ENCODE results near the gene SLC30A10. TPM values are rescaled to one million over a fixed set of nuclear protein-coding genes. Genes with fewer than 3 reads are reported as not detected.

SLC30A10 gene
- total RNA-seq (2016; rRNA removed; fragmentation: Illumina TruSeq; extraction: Trizol) (14.7 and 30.2 TPM in 2 replicates), polyA plus RNA-seq (2011; rRNA removed) (20.9 and 27.0 TPM in 2 replicates), polyA minus RNA-seq (2011; rRNA and poly(A)+ RNA removed; ENCODE audit: low replicate concordance) (24.0 TPM in 1 of 2 replicates, not detected in the other), Bru-seq, nascent RNA (percentile 82 among the genes with signal in this experiment), BruChase-seq, experiment 1, labeled RNA remaining after a 6-hour chase (percentile 90 among the genes with signal in this experiment), BruChase-seq, experiment 2, labeled RNA remaining after a 2-hour chase (percentile 84 among the genes with signal in this experiment)
- total RNA-seq (2016; cell fraction: cytosol; rRNA removed; fragmentation: Illumina TruSeq; extraction: Trizol; ENCODE audit: low read depth), result 3.8 and 4.0 TPM in 2 replicates
- 13.7 and 28.0 TPM in 2 replicates for total RNA-seq (2016; cell fraction: insoluble cytoplasmic fraction; rRNA removed; fragmentation: Illumina TruSeq; extraction: Trizol)
- total RNA-seq (2016; cell fraction: membrane; rRNA removed; fragmentation: Illumina TruSeq; extraction: Trizol), result 7.4 and 8.2 TPM in 2 replicates
- total RNA-seq (2016; cell fraction: nucleus; rRNA removed; fragmentation: Illumina TruSeq; extraction: Trizol), result 32.1 and 39.5 TPM in 2 replicates
- 12.2 and 16.2 TPM in 2 replicates for polyA plus RNA-seq (2011; cell fraction: cytosol; rRNA removed)
- 39.6 and 51.3 TPM in 2 replicates for polyA plus RNA-seq (2011; cell fraction: nucleus; rRNA removed)
- 16.5 and 28.2 TPM in 2 replicates for polyA plus RNA-seq (2012)
- 1.8 TPM in 2 replicates for polyA plus RNA-seq (2016; cell fraction: cytosol; fragmentation: Illumina TruSeq; extraction: Trizol; ENCODE audit: low read depth)
- polyA plus RNA-seq (2016; cell fraction: insoluble cytoplasmic fraction; fragmentation: Illumina TruSeq; extraction: Trizol; ENCODE audit: low read depth), result 10.8 and 12.9 TPM in 2 replicates
- polyA plus RNA-seq (2016; cell fraction: membrane; fragmentation: Illumina TruSeq; extraction: Trizol; ENCODE audit: low read depth), result 4.1 and 4.5 TPM in 2 replicates
- 70.7 and 74.5 TPM in 2 replicates for polyA plus RNA-seq (2016; cell fraction: nucleus; fragmentation: Illumina TruSeq; extraction: Trizol; ENCODE audit: insufficient read depth, low read depth)
- polyA minus RNA-seq (2011; cell fraction: cytosol; rRNA and poly(A)+ RNA removed), result 13.0 and 14.8 TPM in 2 replicates
- 18.3 and 33.6 TPM in 2 replicates for polyA minus RNA-seq (2011; cell fraction: nucleus; rRNA and poly(A)+ RNA removed)
- long read RNA-seq, experiment 1, transcript SLC30A10-202 (4 exons, 1,915 nt), result major isoform, 9 of 27 reads
- long read RNA-seq, experiment 1, partial matches to known transcripts, result 4 of 27 reads
- long read RNA-seq, experiment 1, other reads (novel, unspliced or antisense), result 14 of 27 reads
- long read RNA-seq, experiment 2, partial matches to known transcripts, result 10 of 21 reads
- long read RNA-seq, experiment 2, other reads (novel, unspliced or antisense), result 6 of 21 reads

DNA sequence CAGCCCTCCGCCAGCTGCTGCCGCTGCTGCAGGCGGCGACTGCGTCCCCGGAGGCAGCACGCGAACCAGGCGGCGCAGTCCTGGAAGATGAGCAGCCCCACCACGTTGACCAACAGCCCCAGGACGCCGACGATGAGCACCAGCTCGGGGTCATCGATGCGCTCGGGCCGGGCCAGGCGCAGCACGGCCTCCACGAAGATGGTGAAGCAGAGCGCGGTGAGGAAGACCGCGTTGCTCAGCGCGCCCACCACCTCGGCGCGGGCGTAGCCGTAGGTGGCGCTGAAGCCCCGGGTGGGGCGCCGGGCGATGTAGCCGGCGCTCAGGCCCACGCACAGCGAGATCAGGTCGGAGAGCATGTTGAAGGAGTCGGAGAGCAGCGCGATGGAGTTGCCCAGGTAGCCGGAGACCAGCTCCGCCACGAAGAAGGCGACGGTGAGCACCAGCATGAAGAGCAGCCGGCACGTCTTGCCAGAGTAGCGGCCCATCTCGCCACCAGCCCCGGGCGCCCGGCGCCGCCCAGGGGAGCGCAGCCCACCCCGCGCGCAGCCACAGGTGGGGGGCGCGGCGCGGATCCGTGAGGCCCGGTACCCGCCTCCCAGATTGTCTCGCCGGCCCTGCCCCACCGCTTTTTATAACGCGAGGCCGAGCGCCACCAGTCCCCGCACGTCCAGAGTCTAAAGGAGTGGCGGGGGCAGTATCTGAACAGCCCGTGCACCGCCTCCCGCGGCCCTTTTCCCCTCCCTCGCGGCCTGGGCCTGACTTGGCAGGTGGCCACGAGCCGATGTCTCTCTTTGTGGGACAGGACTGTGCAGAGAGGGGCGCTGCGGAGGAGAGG, at the start of gene SLC30A10:
Gene SLC30A10, minus strand, starts transcription at position 602 of the 835 bp plus-strand sequence. Its CDS starts 117 bp downstream, at position 485.
- Histone ChIP-seq H3K4me3 (replicated peaks in 1 of 3; ENCODE audit: insufficient read depth in 1 of 3, low read depth in 2 of 3, low read length in 3 of 3) (peak within 1 kb of the TSS; percentile 71 to 90 (median 81)), H2AFZ (ENCODE audit: low read length) (peak within 1 kb of the TSS; percentile 42), H3K27ac (ENCODE audit: extremely low read length, insufficient read depth, low read length) (peak within 1 kb of the TSS; percentile 84), H3K9ac (ENCODE audit: insufficient read depth, low read depth, low read length) (peak within 1 kb of the TSS; percentile 79), H3K79me2 (ENCODE audit: insufficient read depth, low read length) (peaks cover 13% of the 10 kb centered on the region), H3K36me3 (replicated peaks in 1 of 2; ENCODE audit: control insufficient read depth in 1 of 2, insufficient read depth in 2 of 2, low read length in 2 of 2) (peaks cover 0 to 14% of the 10 kb centered on the region in 2 experiments; a peak in 2 of 5 replicates), H3K27me3 (ENCODE audit: control insufficient read depth in 1 of 2, insufficient read depth in 2 of 2, low read length in 2 of 2) (no peaks in the 10 kb centered on the region; a peak in 1 of 5 replicates), H4K20me1 (ENCODE audit: insufficient read depth, low read length) (no peaks in the 10 kb centered on the region), H3K4me1 (ENCODE audit: insufficient read depth, low read length) (peaks cover 73% of the 10 kb centered on the region), H3K4me2 (ENCODE audit: low read depth, low read length) (peak within 1 kb of the TSS; percentile 86), H3K9me3 (ENCODE audit: low read length) (no peaks in the 10 kb centered on the region)
- in situ Hi-C loops (cut with HindIII; ENCODE audit: extremely low pct_ligation_motif_present, low pct_unique_long_range_greater_than_20kb) (no loop called here), intact Hi-C loops (cut with micrococcal nuclease; ENCODE audit: unreplicated experiment) (loop anchor here (2.0 to 10.0 kb wide), 2 partner anchors 45 to 93 kb away; no protein-coding TSS in a partner anchor)
- ChIA-PET POLR2A (interaction anchor here (1.0 to 1.4 kb wide), 2 partner anchors 89 to 118 kb away, joined by 3 read pairs; partner anchors contain the start of gene EPRS1), CTCF (ENCODE audit: low intra/inter-chr PET ratio, low total read pairs) (no interaction called here)
- ATAC-seq (peak; percentile 82), FAIRE-seq (no peak), DNase-seq (ENCODE audit: low spot score) (peak; percentile 4)
- no CpG with 5 or more reads among the region's 91 CpGs for WGBS (ENCODE audit: low lambda C conversion rate)
- no TSS peak for BruUV-seq (replicated peaks)
- peak; percentile 35; the same call in 1 of the 2 replicates for TF ChIP-seq KMT2B (CRISPR knock-in tag; IDR thresholded peaks at IDR 0.05)
- TF ChIP-seq MYC (CRISPR knock-in tag; IDR thresholded peaks at IDR 0.05; ENCODE audit: borderline replicate concordance), result peak; percentile 15
- TF ChIP-seq, protein P1, sequence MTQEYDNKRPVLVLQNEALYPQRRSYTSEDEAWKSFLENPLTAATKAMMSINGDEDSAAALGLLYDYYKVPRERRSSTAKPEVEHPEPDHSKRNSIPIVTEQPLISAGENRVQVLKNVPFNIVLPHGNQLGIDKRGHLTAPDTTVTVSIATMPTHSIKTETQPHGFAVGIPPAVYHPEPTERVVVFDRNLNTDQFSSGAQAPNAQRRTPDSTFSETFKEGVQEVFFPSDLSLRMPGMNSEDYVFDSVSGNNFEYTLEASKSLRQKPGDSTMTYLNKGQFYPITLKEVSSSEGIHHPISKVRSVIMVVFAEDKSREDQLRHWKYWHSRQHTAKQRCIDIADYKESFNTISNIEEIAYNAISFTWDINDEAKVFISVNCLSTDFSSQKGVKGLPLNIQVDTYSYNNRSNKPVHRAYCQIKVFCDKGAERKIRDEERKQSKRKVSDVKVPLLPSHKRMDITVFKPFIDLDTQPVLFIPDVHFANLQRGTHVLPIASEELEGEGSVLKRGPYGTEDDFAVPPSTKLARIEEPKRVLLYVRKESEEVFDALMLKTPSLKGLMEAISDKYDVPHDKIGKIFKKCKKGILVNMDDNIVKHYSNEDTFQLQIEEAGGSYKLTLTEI (CRISPR knock-in tag; conservative IDR thresholded peaks at IDR 0.05), result no peak
- peak; percentile 78; the same call in 1 of the 2 replicates for TF ChIP-seq ZNF747 (CRISPR knock-in tag; IDR thresholded peaks at IDR 0.05; ENCODE audit: borderline replicate concordance)
- TF ChIP-seq SP2 (CRISPR knock-in tag; IDR thresholded peaks at IDR 0.05), result peak; percentile 39
- TF ChIP-seq, protein P2, sequence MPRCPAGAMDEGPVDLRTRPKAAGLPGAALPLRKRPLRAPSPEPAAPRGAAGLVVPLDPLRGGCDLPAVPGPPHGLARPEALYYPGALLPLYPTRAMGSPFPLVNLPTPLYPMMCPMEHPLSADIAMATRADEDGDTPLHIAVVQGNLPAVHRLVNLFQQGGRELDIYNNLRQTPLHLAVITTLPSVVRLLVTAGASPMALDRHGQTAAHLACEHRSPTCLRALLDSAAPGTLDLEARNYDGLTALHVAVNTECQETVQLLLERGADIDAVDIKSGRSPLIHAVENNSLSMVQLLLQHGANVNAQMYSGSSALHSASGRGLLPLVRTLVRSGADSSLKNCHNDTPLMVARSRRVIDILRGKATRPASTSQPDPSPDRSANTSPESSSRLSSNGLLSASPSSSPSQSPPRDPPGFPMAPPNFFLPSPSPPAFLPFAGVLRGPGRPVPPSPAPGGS (CRISPR knock-in tag; IDR thresholded peaks at IDR 0.05), result no peak; the same call in 1 of the 2 replicates
- no peak for TF ChIP-seq SUZ12 (IDR thresholded peaks at IDR 0.05; ENCODE audit: low read depth, low read length)
- 0 out of 2 replicates have a peak, but pooled peaks have one; percentile 30 for TF ChIP-seq ARID2 (CRISPR knock-in tag; IDR thresholded peaks at IDR 0.05; ENCODE audit: borderline replicate concordance)
- peak; percentile 29; the same call in 1 of the 2 replicates for TF ChIP-seq ZSCAN21 (CRISPR knock-in tag; IDR thresholded peaks at IDR 0.05; ENCODE audit: borderline replicate concordance)
- TF ChIP-seq, protein P3, sequence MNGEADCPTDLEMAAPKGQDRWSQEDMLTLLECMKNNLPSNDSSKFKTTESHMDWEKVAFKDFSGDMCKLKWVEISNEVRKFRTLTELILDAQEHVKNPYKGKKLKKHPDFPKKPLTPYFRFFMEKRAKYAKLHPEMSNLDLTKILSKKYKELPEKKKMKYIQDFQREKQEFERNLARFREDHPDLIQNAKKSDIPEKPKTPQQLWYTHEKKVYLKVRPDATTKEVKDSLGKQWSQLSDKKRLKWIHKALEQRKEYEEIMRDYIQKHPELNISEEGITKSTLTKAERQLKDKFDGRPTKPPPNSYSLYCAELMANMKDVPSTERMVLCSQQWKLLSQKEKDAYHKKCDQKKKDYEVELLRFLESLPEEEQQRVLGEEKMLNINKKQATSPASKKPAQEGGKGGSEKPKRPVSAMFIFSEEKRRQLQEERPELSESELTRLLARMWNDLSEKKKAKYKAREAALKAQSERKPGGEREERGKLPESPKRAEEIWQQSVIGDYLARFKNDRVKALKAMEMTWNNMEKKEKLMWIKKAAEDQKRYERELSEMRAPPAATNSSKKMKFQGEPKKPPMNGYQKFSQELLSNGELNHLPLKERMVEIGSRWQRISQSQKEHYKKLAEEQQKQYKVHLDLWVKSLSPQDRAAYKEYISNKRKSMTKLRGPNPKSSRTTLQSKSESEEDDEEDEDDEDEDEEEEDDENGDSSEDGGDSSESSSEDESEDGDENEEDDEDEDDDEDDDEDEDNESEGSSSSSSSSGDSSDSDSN (CRISPR knock-in tag; IDR thresholded peaks at IDR 0.05), result peak; percentile 96
